Hepatocyte (in vitro differentiated cells): ENCODE results near the gene MTHFD1L. TPM values are rescaled to one million over a fixed set of nuclear protein-coding genes. Genes with fewer than 3 reads are reported as not detected.
A peak's percentile ranks its signal among the peaks of the same experiment; 100 is the strongest.

Experiments used
- DNase-seq: peaks from one replicate; pipeline ENCODE4 v3.0.0-alpha.2; 2016; ENCODE audit warnings: low spot score
- H2AFZ ChIP-seq: fragments of 200-600 bp; sonication (generic); 2 replicates; pipeline ENCODE4 v1.6.0; 2016; ENCODE audit warnings: antibody characterized with exemption, mild to moderate bottlenecking
- H3K27ac ChIP-seq: fragments of 200-600 bp; sonication (generic); 2 replicates; pipeline ENCODE4 v1.5.1; 2016; ENCODE audit warnings: mild to moderate bottlenecking
- H3K27me3 ChIP-seq: fragments of 200-600 bp; sonication (generic); 2 replicates; pipeline ENCODE4 v1.6.1; 2016
- H3K36me3 ChIP-seq: fragments of 200-600 bp; sonication (generic); replicated peaks from 2 replicates; pipeline ENCODE4 v1.5.1; 2016; ENCODE audit warnings: low read depth; ENCODE audit not compliant: insufficient read depth
- H3K4me1 ChIP-seq: fragments of 200-600 bp; sonication (generic); 2 replicates; pipeline ENCODE4 v1.5.1; 2016; ENCODE audit warnings: mild to moderate bottlenecking, moderate library complexity; ENCODE audit not compliant: insufficient read depth
- H3K4me2 ChIP-seq: fragments of 200-600 bp; sonication (generic); 2 replicates; pipeline ENCODE4 v1.6.0; 2016
- H3K4me3 ChIP-seq: fragments of 200-600 bp; sonication (generic); 2 replicates; pipeline ENCODE4 v1.5.1; 2016; ENCODE audit warnings: mild to moderate bottlenecking
- H3K79me2 ChIP-seq: fragments of 200-600 bp; sonication (generic); 2 replicates; pipeline ENCODE4 v1.6.0; 2017; ENCODE audit warnings: mild to moderate bottlenecking
- H3K9me2 ChIP-seq: fragments of 200-600 bp; sonication (generic); replicated peaks from 2 replicates; pipeline ENCODE4 v1.6.0; 2017; ENCODE audit warnings: mild to moderate bottlenecking; ENCODE audit not compliant: insufficient read depth
- H3K9me3 ChIP-seq: fragments of 200-600 bp; sonication (generic); 2 replicates; pipeline ENCODE4 v1.5.1; 2016; ENCODE audit warnings: low read depth, mild to moderate bottlenecking
- H4K20me1 ChIP-seq: fragments of 200-600 bp; sonication (generic); 2 replicates; pipeline ENCODE4 v1.6.0; 2016; ENCODE audit warnings: mild to moderate bottlenecking; ENCODE audit not compliant: insufficient read depth, poor library complexity, severe bottlenecking
- EZH2 ChIP-seq: fragments of 200-600 bp; sonication (generic); IDR thresholded peaks from 2 replicates; pipeline ENCODE4 v1.6.1; 2016; ENCODE audit warnings: antibody characterized with exemption, mild to moderate bottlenecking, borderline replicate concordance
- EZH2phosphoT487 ChIP-seq: fragments of 200-600 bp; sonication (generic); IDR thresholded peaks from one replicate; pipeline ENCODE4 v1.6.1; 2018; ENCODE audit warnings: antibody characterized with exemption, mild to moderate bottlenecking, low read depth, moderate library complexity; ENCODE audit not compliant: unreplicated experiment, severe bottlenecking
- WGBS: methylation state at CpG from one replicate; pipeline ENCODE4 v1.1.6; 2016; ENCODE audit warnings: low lambda C conversion rate; ENCODE audit errors: missing lambda C conversion rate; 5-methylcytosine and 5-hydroxymethylcytosine counted together
- polyA plus RNA-seq: library from polyadenylated mRNA; unstranded; fragments of >200 nt; fragmentation: Nextera tagmentation; extraction: Ambion mirVana; gene quantifications from 2 replicates; pipeline ENCODE4 v1.2.1, GENCODE V29; 2016
- total RNA-seq: library from RNA; depleted of rRNA; stranded (reverse); fragments of >200 nt; gene quantifications from 2 replicates; pipeline ENCODE4 v1.2.3, GENCODE V29; 2014
- TF ChIP-seq, protein P1 (sequence below): fragments of 200-600 bp; sonication (generic); IDR thresholded peaks from 2 replicates; pipeline ENCODE4 v1.5.1; 2016; ENCODE audit warnings: antibody characterized with exemption, mild to moderate bottlenecking; ENCODE audit not compliant: poor library complexity

MTHFD1L gene
- total and polyA plus RNA-seq, 2 experiments from 2014 or later, result 28.4 to 30.8 TPM

DNA sequence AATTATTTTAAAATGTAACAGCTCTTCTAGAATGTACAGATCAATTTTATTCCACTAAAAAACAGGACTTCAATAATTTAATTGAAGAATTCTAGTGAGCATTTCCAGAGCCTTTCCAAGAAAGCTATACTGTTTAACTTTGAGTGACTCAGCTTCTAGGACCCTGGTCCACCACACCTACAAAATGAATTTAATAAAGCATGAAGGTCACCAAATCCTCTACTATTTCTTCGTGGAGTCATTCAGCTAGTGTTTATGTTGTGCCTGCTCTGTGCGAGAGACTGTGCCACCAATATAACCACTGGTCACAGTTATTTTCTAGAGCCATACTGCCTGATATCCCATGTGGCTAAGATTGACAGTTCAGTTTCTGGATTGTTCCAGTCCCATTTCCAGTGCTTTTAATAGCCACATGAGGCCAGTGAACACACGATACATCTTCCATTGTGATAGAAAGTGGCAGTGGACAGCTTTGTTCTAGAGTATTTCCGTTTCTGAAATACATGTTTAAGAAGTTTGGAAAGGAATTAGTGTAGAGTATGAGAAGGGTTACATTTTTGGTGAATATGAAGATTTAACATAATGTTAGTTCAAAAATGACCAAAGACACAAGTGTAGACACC lies 160.7 kb downstream of the MTHFD1L start:
- no peak for TF ChIP-seq EZH2phosphoT487
- TF ChIP-seq, protein P1, sequence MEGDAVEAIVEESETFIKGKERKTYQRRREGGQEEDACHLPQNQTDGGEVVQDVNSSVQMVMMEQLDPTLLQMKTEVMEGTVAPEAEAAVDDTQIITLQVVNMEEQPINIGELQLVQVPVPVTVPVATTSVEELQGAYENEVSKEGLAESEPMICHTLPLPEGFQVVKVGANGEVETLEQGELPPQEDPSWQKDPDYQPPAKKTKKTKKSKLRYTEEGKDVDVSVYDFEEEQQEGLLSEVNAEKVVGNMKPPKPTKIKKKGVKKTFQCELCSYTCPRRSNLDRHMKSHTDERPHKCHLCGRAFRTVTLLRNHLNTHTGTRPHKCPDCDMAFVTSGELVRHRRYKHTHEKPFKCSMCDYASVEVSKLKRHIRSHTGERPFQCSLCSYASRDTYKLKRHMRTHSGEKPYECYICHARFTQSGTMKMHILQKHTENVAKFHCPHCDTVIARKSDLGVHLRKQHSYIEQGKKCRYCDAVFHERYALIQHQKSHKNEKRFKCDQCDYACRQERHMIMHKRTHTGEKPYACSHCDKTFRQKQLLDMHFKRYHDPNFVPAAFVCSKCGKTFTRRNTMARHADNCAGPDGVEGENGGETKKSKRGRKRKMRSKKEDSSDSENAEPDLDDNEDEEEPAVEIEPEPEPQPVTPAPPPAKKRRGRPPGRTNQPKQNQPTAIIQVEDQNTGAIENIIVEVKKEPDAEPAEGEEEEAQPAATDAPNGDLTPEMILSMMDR, result no peak
- no peak for TF ChIP-seq EZH2
- DNase-seq, result no peak
- Histone ChIP-seq H3K4me3 (no peak overlapping the region), H4K20me1 (no peaks in the 10 kb centered on the region), H3K27ac (no peak overlapping the region), H3K27me3 (no peaks in the 10 kb centered on the region), H3K36me3 (no peaks in the 10 kb centered on the region), H2AFZ (no peak overlapping the region), H3K79me2 (no peaks in the 10 kb centered on the region), H3K9me2 (no peaks in the 10 kb centered on the region), H3K9me3 (no peaks in the 10 kb centered on the region), H3K4me2 (no peak overlapping the region), H3K4me1 (peaks cover 4% of the 10 kb centered on the region)
- WGBS, result 87% methylated on average over 4 of the region's 4 CpGs

DNA sequence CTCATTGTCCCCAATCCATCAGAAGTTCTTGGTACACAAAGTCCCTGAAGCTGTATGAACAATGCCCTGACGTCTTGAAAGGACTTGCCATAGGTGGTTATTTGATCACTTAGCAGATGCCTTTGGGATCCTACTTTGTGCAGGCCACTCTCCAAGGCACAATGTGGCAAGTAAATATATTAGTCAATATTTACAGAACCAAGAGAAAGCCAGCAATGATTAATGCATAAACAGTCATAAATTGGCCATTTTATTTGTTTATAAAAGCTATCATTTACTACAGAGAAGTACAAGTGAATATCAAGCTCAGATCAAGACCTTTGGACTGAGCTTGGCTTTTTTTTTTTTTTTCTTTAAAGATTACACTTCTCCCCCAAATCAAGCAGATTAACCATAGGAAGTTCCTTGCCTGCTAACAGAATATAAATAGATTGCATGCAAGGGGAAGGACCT lies 161.8 kb downstream of the MTHFD1L start:
- WGBS, result 60% methylated on average over 1 of the region's 1 CpG
- no peak overlapping the region for H3K4me2 ChIP-seq
- DNase-seq, result no peak

DNA sequence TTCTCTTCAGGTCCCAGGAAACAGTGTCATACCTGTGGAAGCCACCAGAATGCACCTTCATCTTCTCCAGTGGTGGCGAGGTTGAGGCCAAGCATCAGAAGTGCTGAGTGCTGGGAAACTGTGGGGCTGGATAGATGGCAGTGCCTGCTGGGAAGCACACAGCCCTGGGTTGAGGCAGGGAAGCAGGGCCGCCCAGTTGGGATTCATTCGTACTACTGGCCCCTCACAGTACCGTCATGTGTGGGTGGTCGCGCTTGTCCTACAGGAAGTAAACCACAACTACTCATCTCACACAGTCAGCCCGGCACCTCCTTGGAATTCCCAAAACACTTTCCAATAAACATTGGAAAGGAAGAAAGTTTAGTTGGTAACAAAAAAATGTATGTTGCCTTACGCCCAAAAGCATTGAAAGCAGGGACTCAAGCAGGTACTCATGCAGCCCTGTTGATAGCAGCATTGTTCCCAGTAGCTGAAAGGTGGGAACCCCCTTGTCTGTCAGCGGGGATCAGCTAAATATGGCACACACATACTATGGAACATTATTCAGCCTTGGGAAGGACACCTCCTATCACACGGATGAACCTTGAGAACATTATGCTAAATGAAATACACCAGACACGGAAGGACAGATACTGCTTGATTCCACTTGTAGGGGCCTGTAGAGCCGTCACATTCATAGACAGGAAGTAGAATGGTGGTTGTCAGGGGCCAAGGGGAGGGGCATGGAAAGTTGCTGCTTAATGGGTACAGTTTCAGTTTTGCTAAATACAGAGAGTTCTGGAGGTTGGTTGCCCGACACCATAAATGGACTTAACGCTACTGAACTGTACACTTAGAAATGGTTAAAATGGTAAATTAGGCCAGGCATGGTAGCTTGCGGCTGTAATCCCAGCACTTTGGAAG lies 162.7 kb downstream of the MTHFD1L start:
- H3K4me2 ChIP-seq, result no peak overlapping the region
- no peaks in the 10 kb centered on the region for H3K9me2 ChIP-seq
- H4K20me1 ChIP-seq, result no peaks in the 10 kb centered on the region
- no peak for DNase-seq
- H3K4me1 ChIP-seq, result peaks cover 4% of the 10 kb centered on the region
- H3K27me3 ChIP-seq, result no peaks in the 10 kb centered on the region
- no peaks in the 10 kb centered on the region for H3K9me3 ChIP-seq
- no peak overlapping the region for H3K4me3 ChIP-seq
- no peak overlapping the region for H2AFZ ChIP-seq
- peak overlapping the region; percentile 55 for H3K27ac ChIP-seq
- H3K36me3 ChIP-seq, result no peaks in the 10 kb centered on the region
- WGBS, result 96% methylated on average over 15 of the region's 15 CpGs
- TF ChIP-seq EZH2, result no peak
- no peaks in the 10 kb centered on the region for H3K79me2 ChIP-seq

More for the DNA sequence above, 161.8 kb downstream of the MTHFD1L start:
- H3K27ac ChIP-seq, result peak overlapping the region; percentile 55
- H3K27me3 ChIP-seq, result no peaks in the 10 kb centered on the region
- TF ChIP-seq, protein P1, result no peak
- no peak for TF ChIP-seq EZH2phosphoT487
- TF ChIP-seq EZH2, result no peak
- no peak overlapping the region for H2AFZ ChIP-seq
- H3K4me3 ChIP-seq, result no peak overlapping the region
- no peaks in the 10 kb centered on the region for H3K79me2 ChIP-seq
- no peaks in the 10 kb centered on the region for H4K20me1 ChIP-seq
- no peaks in the 10 kb centered on the region for H3K9me3 ChIP-seq
- H3K9me2 ChIP-seq, result no peaks in the 10 kb centered on the region
- no peaks in the 10 kb centered on the region for H3K36me3 ChIP-seq
- H3K4me1 ChIP-seq, result peaks cover 4% of the 10 kb centered on the region

DNA sequence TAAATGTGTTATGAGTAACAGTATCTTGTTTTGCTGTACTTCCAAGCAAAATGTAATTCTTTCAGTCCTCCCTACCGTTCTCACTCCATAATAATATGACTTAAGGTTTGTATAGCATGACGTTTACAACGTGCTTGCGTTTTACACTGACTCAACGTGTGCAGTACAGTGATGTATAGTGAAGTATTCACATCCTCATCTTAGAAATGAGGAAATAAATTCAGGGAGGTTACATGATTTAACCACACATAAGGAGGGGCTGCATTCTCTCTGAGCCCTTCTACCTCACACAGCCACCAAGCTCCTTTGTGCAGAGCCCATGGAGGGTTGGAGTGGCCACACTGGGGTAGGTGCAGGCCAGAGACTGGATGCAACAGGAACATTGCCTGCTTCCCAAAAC lies 164.5 kb downstream of the MTHFD1L start:
- Histone ChIP-seq H3K9me2 (no peaks in the 10 kb centered on the region), H3K36me3 (no peaks in the 10 kb centered on the region), H3K27ac (no peak overlapping the region), H3K4me1 (peaks cover 4% of the 10 kb centered on the region), H2AFZ (no peak overlapping the region), H3K9me3 (no peaks in the 10 kb centered on the region), H3K27me3 (no peaks in the 10 kb centered on the region), H3K4me3 (no peak overlapping the region), H3K79me2 (no peaks in the 10 kb centered on the region), H3K4me2 (no peak overlapping the region), H4K20me1 (no peaks in the 10 kb centered on the region)
- no peak for DNase-seq
- 91% methylated on average over 5 of the region's 5 CpGs for WGBS
- TF ChIP-seq, protein P1, result no peak
- TF ChIP-seq EZH2, result no peak
- no peak for TF ChIP-seq EZH2phosphoT487
